Parathyroid adenoma (tissue), 2 donors: Measurements from ENCODE around the gene MRPL55.

Experiments
- H2AFZ ChIP-seq: fragments of 300-600 bp; sonication (generic); one replicate; pipeline ENCODE4 v1.7.0; 2017; ENCODE audit warnings: antibody characterized with exemption, mild to moderate bottlenecking
- H3K27ac ChIP-seq: fragments of 300-600 bp; sonication (generic); one replicate; pipeline ENCODE4 v1.7.0; 2017
- H3K27me3 ChIP-seq: fragments of 300-600 bp; sonication (generic); one replicate; pipeline ENCODE4 v1.7.0; 2017; ENCODE audit warnings: low read length; ENCODE audit not compliant: control insufficient read depth, insufficient read depth
- H3K36me3 ChIP-seq: fragments of 300-600 bp; sonication (generic); one replicate; pipeline ENCODE4 v1.7.0; 2017; ENCODE audit warnings: low read length; ENCODE audit not compliant: control insufficient read depth, insufficient read depth
- H3K4me1 ChIP-seq: fragments of 300-600 bp; sonication (generic); one replicate; pipeline ENCODE4 v1.7.0; 2017; ENCODE audit warnings: control low read depth
- H3K4me2 ChIP-seq: fragments of 300-600 bp; sonication (generic); one replicate; pipeline ENCODE4 v1.7.0; 2017; ENCODE audit warnings: low read length
- H3K4me3 ChIP-seq: fragments of 300-600 bp; sonication (generic); one replicate; pipeline ENCODE4 v1.7.0; 2017; ENCODE audit warnings: low read depth, low read length
- H3K79me2 ChIP-seq: fragments of 300-600 bp; sonication (generic); one replicate; pipeline ENCODE4 v1.7.0; 2017; ENCODE audit warnings: control low read depth
- H3K9ac ChIP-seq: fragments of 300-600 bp; sonication (generic); one replicate; pipeline ENCODE4 v1.7.0; 2017; ENCODE audit warnings: mild to moderate bottlenecking
- H3K9me3 ChIP-seq: fragments of 300-600 bp; sonication (generic); one replicate; pipeline ENCODE4 v1.7.0; 2017; ENCODE audit warnings: low read length; ENCODE audit not compliant: control insufficient read depth
- CTCF ChIP-seq: fragments of 300-600 bp; sonication (generic); IDR thresholded peaks from one replicate; pipeline ENCODE4 v1.7.0; 2017; ENCODE audit warnings: antibody characterized with exemption, mild to moderate bottlenecking
- donor health status: primary hyperparathyroidism.

MRPL55 gene

GRCh38 chr1:228084325-228084724, 24.8 kb downstream of the MRPL55 start:
- H3K27ac ChIP-seq, result no peak overlapping the region
- H3K79me2 ChIP-seq, result peaks cover 54% of the 10 kb centered on the region
- H3K9me3 ChIP-seq, result no peaks in the 10 kb centered on the region
- H3K4me3 ChIP-seq, result peak overlapping the region; percentile 95
- H3K27me3 ChIP-seq, result no peaks in the 10 kb centered on the region
- no peak overlapping the region for H3K9ac ChIP-seq
- H3K36me3 ChIP-seq, result no peaks in the 10 kb centered on the region
- TF ChIP-seq CTCF, result no peak
- H3K4me1 ChIP-seq, result peaks cover 32% of the 10 kb centered on the region
- H3K4me2 ChIP-seq, result peak overlapping the region; percentile 57
- no peak overlapping the region for H2AFZ ChIP-seq

GRCh38 chr1:228083871-228084278, 25.2 kb downstream of the MRPL55 start:
- Histone ChIP-seq H3K9ac (no peak overlapping the region), H3K4me2 (peak overlapping the region; percentile 57), H3K4me1 (peaks cover 29% of the 10 kb centered on the region)

DNA sequence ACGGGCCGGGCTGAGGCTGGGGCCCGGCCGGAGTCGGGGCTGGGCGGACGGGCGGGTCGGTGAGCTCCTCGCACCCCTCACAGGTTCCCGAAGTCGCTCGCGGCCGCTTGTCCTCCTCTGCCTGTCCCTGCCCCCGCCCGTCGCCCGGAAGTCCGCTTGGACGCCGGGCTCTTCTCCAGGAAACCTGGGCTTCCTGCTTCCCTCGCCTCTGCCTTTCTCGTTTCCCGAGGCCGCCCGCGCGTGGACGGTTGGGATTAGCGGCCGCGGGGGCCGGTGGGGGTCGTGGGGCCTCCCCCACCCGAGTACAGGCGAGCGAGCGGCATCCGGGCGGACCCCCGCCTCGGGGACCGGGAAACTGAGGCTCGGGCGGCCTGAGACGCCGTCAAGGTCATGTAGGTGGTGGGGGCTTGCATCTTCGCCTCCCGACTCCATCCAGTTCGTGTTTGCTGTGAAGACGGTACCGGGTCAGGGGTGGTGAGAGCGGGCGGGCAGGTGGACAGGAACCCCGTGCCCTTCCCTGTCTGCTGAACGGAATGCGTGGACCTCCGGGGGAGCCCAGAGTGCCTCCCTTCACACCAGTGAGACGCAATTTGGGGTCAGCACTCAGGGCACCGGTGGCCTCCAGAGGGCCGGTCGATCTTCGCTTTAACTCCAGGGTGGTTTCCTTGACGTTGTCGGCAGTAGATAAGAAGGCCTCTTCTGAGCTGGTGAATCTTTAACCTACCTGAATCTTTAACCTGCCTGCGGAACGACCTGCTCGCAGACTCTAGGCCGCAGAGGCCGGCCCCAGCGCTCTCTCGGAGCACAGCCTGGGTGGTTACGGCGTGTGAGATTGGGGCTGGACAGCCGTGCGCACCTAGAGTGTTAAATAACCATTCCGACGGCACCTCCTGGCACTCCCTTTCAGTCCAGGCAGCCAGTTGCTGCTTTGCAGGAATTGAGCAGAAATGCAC, 25.9 kb downstream of the MRPL55 start:
- Histone ChIP-seq H2AFZ (no peak overlapping the region), H3K4me1 (peaks cover 23% of the 10 kb centered on the region)

More at GRCh38 chr1:228083871-228084278, 25.2 kb downstream of the MRPL55 start:
- peak overlapping the region; percentile 95 for H3K4me3 ChIP-seq
- no peak for TF ChIP-seq CTCF
- H2AFZ ChIP-seq, result no peak overlapping the region
- H3K79me2 ChIP-seq, result peaks cover 49% of the 10 kb centered on the region
- no peaks in the 10 kb centered on the region for H3K36me3 ChIP-seq
- peak overlapping the region; percentile 91 for H3K27ac ChIP-seq
- H3K9me3 ChIP-seq, result no peaks in the 10 kb centered on the region
- H3K27me3 ChIP-seq, result no peaks in the 10 kb centered on the region

DNA sequence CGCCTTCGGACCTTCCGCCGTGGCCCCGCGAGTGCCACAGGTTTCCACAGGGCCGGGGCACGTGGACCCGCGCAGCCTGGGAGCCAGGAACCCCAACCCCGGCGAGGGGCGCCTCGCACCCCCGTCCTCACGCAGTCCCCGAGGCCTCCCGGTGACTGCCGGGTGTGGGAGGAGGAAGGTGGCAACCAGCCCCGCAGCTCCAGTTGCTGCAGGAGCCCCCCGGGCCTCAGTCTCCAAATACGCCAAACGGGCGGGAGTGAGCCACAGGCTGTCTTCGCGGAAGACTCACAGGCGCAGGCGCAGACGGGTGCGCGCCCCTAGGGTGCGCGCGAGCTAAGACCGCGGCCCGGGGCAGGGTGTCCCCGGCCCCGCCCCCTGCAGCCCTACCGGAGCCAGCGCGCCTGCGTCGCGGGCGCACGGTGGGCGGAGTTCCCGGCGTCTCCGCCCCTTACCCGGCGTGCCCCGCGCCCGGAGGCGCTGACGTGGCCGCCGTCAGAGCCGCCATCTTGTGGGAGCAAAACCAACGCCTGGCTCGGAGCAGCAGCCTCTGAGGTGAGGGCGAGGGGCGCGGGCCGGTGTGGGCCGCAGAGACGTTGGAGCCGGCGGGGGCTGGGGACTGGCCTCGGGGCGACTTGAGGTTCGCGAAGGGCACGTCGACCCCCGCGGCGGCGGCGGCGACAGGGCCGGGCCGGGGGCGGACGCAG, 26.7 kb downstream of the MRPL55 start, which contains the start of gene ARF1:
TSS of gene ARF1 (plus strand) at position 495 of the 704 bp plus-strand sequence. CDS start 14,407 bp downstream, outside the sequence.
- H3K9ac ChIP-seq, result peak within 1 kb of the TSS; percentile 68
- peak within 1 kb of the TSS; percentile 95 for H3K4me2 ChIP-seq
- peaks cover 18% of the 10 kb centered on the region for H3K4me1 ChIP-seq
- peak within 1 kb of the TSS; percentile 91 for H3K27ac ChIP-seq
- TF ChIP-seq CTCF, result no peak
- H3K4me3 ChIP-seq, result peak within 1 kb of the TSS; percentile 95
- no peaks in the 10 kb centered on the region for H3K27me3 ChIP-seq
- H3K79me2 ChIP-seq, result peaks cover 34% of the 10 kb centered on the region
- H3K36me3 ChIP-seq, result no peaks in the 10 kb centered on the region
- no peaks in the 10 kb centered on the region for H3K9me3 ChIP-seq
- peak within 1 kb of the TSS; percentile 84 for H2AFZ ChIP-seq

More for the DNA sequence above, 25.9 kb downstream of the MRPL55 start:
- peak overlapping the region; percentile 57 for H3K4me2 ChIP-seq
- H3K27ac ChIP-seq, result peak overlapping the region; percentile 91
- peaks cover 42% of the 10 kb centered on the region for H3K79me2 ChIP-seq
- H3K27me3 ChIP-seq, result no peaks in the 10 kb centered on the region
- H3K9ac ChIP-seq, result peak overlapping the region; percentile 68
- H3K4me3 ChIP-seq, result peak overlapping the region; percentile 95
- TF ChIP-seq CTCF, result no peak
- H3K9me3 ChIP-seq, result no peaks in the 10 kb centered on the region
- no peaks in the 10 kb centered on the region for H3K36me3 ChIP-seq
